OCI-LY1 (cell line): ENCODE results near the gene ATP11A.
"Not testable (repeated sequence)": the region's sequence is repeated elsewhere in the genome, so short reads cannot be mapped to it uniquely, and the experiment has no call there.

Source experiments
- CTCF ChIP-seq: fragments of 200-600 bp; sonication (generic), shearing (Covaris generic); IDR thresholded peaks from 2 replicates; pipeline ENCODE4 v1.5.1; 2017; ENCODE audit warnings: mild to moderate bottlenecking, antibody characterized with exemption, low read length, moderate library complexity, mixed read lengths
- EZH2 ChIP-seq: fragments of 200-600 bp; sonication (generic), shearing (Covaris generic); IDR thresholded peaks from 2 replicates; pipeline ENCODE4 v1.8.0; 2017; ENCODE audit warnings: borderline replicate concordance, mixed run types, mild to moderate bottlenecking, antibody characterized with exemption, low read length, moderate library complexity, mixed read lengths

GRCh38 chr13:112872657-112873631 lies 183.1 kb downstream of the ATP11A start:
- not testable (repeated sequence) for TF ChIP-seq CTCF, EZH2
